GM18951 (cell line): Measurements from ENCODE around the gene OR5P2.
"Not testable (repeated sequence)": the region's sequence is repeated elsewhere in the genome, so short reads cannot be mapped to it uniquely, and the experiment has no call there.

Experiments
- POLR2A ChIP-seq: IDR thresholded peaks from 4 replicates; pipeline ENCODE4 v1.6.1; 2011; ENCODE audit warnings: mild to moderate bottlenecking; ENCODE audit not compliant: insufficient read length, insufficient read depth; ENCODE audit errors: extremely low read depth
- in situ Hi-C: fragments of 300-500 bp; cut with MboI; formaldehyde crosslinking; loops from one replicate; pipeline ENCODE4 v1.12.0; 2022; ENCODE audit warnings: low sequenced_read_pairs, mixed read lengths, inconsistent platforms; ENCODE audit not compliant: unreplicated experiment

OR5P2 gene, protein sequence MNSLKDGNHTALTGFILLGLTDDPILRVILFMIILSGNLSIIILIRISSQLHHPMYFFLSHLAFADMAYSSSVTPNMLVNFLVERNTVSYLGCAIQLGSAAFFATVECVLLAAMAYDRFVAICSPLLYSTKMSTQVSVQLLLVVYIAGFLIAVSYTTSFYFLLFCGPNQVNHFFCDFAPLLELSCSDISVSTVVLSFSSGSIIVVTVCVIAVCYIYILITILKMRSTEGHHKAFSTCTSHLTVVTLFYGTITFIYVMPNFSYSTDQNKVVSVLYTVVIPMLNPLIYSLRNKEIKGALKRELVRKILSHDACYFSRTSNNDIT

DNA sequence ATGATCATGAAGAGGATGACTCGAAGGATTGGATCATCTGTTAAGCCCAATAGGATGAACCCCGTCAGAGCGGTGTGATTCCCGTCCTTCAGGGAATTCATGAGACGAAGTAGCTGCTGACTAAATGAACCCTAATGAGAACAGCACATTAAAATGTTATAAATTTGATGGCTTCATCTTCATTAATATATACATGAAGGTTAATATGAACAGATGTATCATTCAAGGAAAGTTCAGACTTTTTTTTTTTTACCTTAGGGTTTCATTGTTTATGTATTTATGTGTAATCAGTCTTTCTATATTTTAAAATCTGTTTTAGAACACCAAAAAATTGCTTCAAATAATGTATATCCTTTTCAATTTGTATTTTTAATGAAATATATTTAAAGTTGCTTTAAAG is at the start of gene OR5P2:
TSS of gene OR5P2 (minus strand) at position 101 of the 400 bp plus-strand sequence. CDS start at position 101, 0 bp downstream.
- in situ Hi-C loops, result no loop called here

GRCh38 chr11:7846003-7846402 is 49.3 kb upstream of the OR5P2 start:
- TF ChIP-seq POLR2A, result no peak

More for the DNA sequence above, at the start of gene OR5P2:
- no peak for TF ChIP-seq POLR2A

GRCh38 chr11:7844986-7845385 is 48.2 kb upstream of the OR5P2 start:
- no peak for TF ChIP-seq POLR2A

More at GRCh38 chr11:7846003-7846402, 49.3 kb upstream of the OR5P2 start:
- in situ Hi-C loops, result no loop called here

GRCh38 chr11:7844521-7844920 is 47.8 kb upstream of the OR5P2 start:
- no peak for TF ChIP-seq POLR2A
- in situ Hi-C loops, result no loop called here

More at GRCh38 chr11:7844986-7845385, 48.2 kb upstream of the OR5P2 start:
- in situ Hi-C loops, result no loop called here

DNA sequence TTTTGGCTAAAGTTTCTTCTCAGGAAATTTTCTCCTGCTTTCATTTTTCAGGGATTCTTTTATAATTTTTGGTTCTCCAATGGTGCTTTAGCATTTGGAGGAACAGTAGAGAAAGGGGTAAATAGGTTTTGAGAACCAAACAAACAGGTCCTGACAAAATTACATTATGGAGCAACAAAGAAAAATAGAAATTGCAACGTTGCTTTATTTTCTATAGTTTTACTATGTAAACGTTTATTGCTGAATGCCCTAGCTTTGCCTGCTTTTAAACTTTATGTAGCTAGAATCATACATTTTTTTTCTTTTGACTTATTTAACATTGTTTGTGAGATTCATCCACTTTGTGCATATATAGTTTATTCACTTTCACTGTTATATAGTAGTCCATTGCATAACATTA is 43.8 kb upstream of the OR5P2 start:
- in situ Hi-C loops, result no loop called here
- no peak for TF ChIP-seq POLR2A

DNA sequence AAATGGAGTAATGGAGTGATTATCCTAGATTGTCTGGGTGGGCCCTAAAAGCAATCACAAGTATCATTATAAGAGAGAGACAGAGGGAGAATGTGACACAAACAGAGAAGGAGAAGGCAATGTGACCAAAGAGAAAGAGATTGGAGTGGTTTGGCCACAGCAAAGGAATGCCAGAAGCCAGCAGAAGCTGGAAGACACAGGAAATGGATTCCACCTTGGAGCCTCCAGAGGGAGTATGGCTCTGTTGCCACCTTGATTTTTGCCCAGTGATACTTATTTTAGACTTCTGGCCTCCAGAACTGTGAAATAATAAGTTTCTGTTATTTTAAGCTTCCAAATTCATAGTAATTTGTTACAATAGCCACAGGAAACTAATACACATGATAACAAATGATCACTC is 36.8 kb upstream of the OR5P2 start:
- no peak for TF ChIP-seq POLR2A
- in situ Hi-C loops, result no loop called here

GRCh38 chr11:7830740-7831139 is 34.0 kb upstream of the OR5P2 start, which contains the start of gene OR5P3:
OR5P3 (minus strand) TSS chr11:7830840.
- in situ Hi-C loops, result no loop called here
- no peak for TF ChIP-seq POLR2A

DNA sequence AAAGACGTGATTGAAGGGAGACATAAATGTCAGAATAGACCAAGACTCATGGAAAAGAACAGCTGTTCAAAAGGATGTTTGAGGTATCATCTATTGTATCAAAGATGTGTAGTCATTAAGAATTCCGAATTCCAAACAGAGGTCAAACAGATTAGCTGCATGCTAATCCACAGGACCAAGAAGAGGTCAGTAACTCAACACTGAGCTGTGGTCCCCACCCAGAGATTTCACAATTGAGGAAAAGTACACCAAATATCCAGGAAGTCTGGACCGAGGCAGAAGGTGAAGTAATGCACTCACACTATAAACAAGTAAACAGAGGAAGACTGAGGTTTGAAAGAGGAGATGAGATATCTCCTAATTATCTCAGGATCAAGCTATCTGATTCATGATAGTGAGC is 29.6 kb upstream of the OR5P2 start:
- in situ Hi-C loops, result no loop called here
- TF ChIP-seq POLR2A, result no peak

DNA sequence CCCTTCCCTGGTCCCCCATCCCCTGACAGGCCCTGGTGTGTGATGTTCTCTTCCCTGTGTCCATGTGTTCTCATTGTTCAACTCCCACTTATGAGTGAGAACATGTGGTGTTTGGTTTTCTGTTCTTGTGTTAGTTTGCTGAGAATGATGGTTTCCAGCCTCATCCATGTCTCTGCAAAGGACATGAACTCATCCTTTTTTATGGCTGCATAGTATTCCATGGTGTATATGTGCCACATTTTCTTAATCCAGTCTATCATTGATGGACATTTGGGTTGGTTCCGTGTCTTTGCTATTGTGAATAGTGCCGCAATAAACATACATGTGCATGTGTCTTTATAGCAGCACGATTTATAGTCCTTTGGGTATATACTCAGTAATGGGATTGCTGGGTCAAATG is 23.7 kb upstream of the OR5P2 start:
- in situ Hi-C loops, result not testable (repeated sequence)

DNA sequence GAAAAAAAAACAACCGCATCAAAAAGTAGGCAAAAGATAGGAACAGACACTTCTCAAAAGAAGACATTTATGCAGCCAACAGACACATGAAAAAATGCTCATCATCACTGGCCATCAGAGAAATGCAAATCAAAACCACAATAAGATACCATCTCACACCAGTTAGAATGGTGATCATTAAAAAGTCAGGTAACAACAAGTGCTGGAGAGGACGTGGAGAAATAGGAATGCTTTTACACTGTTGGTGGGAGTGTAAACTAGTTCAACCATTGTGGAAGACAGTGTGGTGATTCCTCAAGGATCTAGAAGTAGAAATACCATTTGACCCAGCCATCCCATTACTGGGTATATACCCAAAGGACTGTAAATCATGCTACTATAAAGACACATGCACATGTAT is 18.2 kb upstream of the OR5P2 start:
- in situ Hi-C loops, result not testable (repeated sequence)

- in situ Hi-C loops, result not testable (repeated sequence)
Observed at GRCh38 chr11:7810301-7810700, 13.6 kb upstream of the OR5P2 start.

GRCh38 chr11:7793233-7793632 is 3.5 kb downstream of the OR5P2 start:
- in situ Hi-C loops, result no loop called here
- TF ChIP-seq POLR2A, result no peak

DNA sequence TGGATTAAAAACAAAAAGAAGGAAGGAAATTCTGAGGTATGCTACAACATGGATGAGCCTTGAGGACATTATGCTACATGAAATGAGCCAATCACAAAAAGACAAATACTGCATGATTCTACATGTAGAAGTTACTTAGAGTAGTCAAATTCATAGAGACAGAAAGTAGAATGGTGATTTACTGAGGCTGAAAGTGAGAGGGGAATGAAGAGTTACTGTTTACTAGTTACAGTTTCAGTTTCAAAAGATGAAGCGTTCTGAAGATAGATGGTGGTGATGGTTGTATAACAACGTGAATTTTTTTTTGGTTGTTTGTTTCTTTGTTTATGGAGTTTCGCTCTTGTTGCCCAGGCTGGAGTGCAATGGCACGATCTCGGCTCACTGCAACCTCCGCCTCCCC is 9.5 kb downstream of the OR5P2 start:
- in situ Hi-C loops, result no loop called here
- TF ChIP-seq POLR2A, result no peak

DNA sequence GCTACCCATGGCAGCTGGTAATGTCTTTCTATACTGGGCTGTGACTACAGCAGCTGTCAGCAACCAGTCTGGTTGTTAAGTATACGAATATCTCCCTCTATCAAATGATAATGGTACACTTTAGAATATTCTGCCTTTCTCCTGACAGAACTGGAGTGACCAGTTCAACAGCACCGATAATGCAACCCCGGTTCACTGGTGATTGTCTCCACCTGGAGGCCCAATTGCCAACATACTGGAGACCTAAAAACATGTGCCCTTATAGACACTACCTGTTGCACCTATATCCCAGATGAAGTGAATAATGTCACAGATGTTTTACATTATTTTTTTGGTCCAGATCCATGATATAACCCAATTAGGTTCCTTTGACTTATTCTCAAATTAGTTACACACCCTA is 21.1 kb downstream of the OR5P2 start:
- in situ Hi-C loops, result no loop called here
- no peak for TF ChIP-seq POLR2A

GRCh38 chr11:7764301-7764700 is 32.4 kb downstream of the OR5P2 start:
- in situ Hi-C loops, result not testable (repeated sequence)
